Neuron (in vitro differentiated cells): ENCODE results near the gene KRTAP5-10.
"Not testable (repeated sequence)": the region's sequence is repeated elsewhere in the genome, so short reads cannot be mapped to it uniquely, and the experiment has no call there.

Source experiments
- H2AFZ ChIP-seq: one replicate; pipeline ENCODE4 v1.6.1; 2013; ENCODE audit warnings: low read depth, mild to moderate bottlenecking, inconsistent platforms, low read length, moderate library complexity
- H3K27me3 ChIP-seq: one replicate; pipeline ENCODE4 v1.6.1; 2013; ENCODE audit warnings: low read length; ENCODE audit not compliant: insufficient read depth
- H3K36me3 ChIP-seq: one replicate; pipeline ENCODE4 v1.6.1; 2013; ENCODE audit warnings: low read length; ENCODE audit not compliant: insufficient read depth
- H3K4me1 ChIP-seq: one replicate; pipeline ENCODE4 v1.6.1; 2013; ENCODE audit warnings: low read length; ENCODE audit not compliant: insufficient read depth
- H3K4me3 ChIP-seq: 2 replicates; pipeline ENCODE4 v1.5.1; 2013; ENCODE audit warnings: mild to moderate bottlenecking, low read length, moderate library complexity
- H3K9me3 ChIP-seq: one replicate; pipeline ENCODE4 v1.6.1; 2013; ENCODE audit warnings: low read length

KRTAP5-10 gene

DNA sequence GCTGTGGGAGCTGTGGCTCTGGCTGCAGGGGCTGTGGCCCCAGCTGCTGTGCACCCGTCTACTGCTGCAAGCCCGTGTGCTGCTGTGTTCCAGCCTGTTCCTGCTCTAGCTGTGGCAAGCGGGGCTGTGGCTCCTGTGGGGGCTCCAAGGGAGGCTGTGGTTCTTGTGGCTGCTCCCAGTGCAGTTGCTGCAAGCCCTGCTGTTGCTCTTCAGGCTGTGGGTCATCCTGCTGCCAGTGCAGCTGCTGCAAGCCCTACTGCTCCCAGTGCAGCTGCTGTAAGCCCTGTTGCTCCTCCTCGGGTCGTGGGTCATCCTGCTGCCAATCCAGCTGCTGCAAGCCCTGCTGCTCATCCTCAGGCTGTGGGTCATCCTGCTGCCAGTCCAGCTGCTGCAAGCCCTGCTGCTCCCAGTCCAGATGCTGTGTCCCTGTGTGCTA, 16.6 kb upstream of the KRTAP5-10 start:
- Histone ChIP-seq H2AFZ (no peak overlapping the region), H3K4me3 (no peak overlapping the region), H3K36me3 (no peaks in the 10 kb centered on the region), H3K27me3 (no peaks in the 10 kb centered on the region), H3K9me3 (no peaks in the 10 kb centered on the region), H3K4me1 (no peaks in the 10 kb centered on the region)

DNA sequence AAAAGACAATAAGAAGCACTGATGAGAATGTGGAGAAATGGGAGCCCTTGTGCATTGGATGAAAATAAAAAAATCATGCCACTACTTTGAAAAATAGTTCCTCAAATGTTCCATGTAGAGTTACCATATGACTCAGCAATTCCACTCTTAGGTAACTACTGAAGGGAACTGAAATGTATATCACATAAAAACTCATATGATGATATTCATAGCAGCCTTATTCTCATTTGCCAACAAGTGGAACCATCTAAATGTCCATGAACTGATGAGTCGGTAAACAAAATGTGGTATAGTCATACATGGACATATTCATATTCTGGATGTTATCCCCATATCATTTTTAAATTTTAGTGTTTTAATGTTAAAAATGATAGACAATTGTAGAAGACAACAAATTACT, 13.7 kb upstream of the KRTAP5-10 start:
- H3K9me3 ChIP-seq, result no peaks in the 10 kb centered on the region
- H3K4me3 ChIP-seq, result no peak overlapping the region
- no peaks in the 10 kb centered on the region for H3K4me1 ChIP-seq
- H3K36me3 ChIP-seq, result no peaks in the 10 kb centered on the region
- H3K27me3 ChIP-seq, result no peaks in the 10 kb centered on the region
- H2AFZ ChIP-seq, result no peak overlapping the region

DNA sequence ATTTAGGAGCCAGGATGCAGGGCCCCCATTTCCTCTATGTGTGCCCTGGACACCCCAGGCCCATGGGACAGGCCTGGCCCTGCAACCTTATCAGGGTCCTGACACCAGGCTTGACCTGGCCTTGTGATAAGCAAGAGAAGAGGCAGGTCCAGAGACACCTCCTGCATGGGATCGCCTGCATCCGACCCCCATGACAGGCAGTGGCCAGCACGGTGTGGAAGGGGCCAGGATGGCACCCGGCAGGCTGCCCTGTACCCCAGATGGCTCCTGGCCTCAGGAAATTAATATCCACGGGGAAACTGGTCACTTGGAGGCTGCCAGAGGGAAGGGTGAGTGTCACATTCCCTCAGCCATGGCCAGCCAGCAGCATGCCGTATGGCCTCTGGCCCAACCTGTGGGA, 10.4 kb upstream of the KRTAP5-10 start:
- H3K4me1 ChIP-seq, result no peaks in the 10 kb centered on the region
- H3K4me3 ChIP-seq, result no peak overlapping the region
- H3K9me3 ChIP-seq, result no peaks in the 10 kb centered on the region
- no peaks in the 10 kb centered on the region for H3K36me3 ChIP-seq
- no peaks in the 10 kb centered on the region for H3K27me3 ChIP-seq
- H2AFZ ChIP-seq, result no peak overlapping the region

- Histone ChIP-seq H3K9me3 (no peaks in the 10 kb centered on the region), H2AFZ (no peak overlapping the region), H3K4me3 (no peak overlapping the region), H3K27me3 (no peaks in the 10 kb centered on the region), H3K4me1 (no peaks in the 10 kb centered on the region), H3K36me3 (no peaks in the 10 kb centered on the region)
These were observed 9.9 kb upstream of the KRTAP5-10 start for GRCh38 chr11:71555508-71555907.

GRCh38 chr11:71556018-71556417, 9.3 kb upstream of the KRTAP5-10 start:
- no peak overlapping the region for H3K4me3 ChIP-seq
- H3K27me3 ChIP-seq, result no peaks in the 10 kb centered on the region
- no peaks in the 10 kb centered on the region for H3K36me3 ChIP-seq
- H3K9me3 ChIP-seq, result no peaks in the 10 kb centered on the region
- H3K4me1 ChIP-seq, result no peaks in the 10 kb centered on the region
- no peak overlapping the region for H2AFZ ChIP-seq

DNA sequence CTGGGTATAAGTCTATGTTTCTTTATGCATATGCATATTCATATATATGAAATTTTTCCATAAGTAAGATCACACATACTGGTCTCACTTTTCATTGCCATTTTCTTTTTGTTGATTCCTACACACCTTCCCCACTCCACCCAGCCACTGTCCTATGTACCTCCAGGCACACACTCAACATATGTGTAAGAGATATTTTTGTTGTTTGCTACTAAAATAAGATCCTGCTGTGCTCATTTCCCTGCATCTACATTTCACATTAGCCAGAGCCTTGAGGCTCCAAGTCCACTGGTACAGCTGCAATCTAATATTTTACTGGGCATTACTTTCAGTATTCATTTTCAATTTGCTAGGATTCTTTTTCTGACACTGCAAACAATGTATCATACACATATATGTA, 8.1 kb upstream of the KRTAP5-10 start:
- no peaks in the 10 kb centered on the region for H3K27me3 ChIP-seq
- H3K9me3 ChIP-seq, result no peaks in the 10 kb centered on the region
- H2AFZ ChIP-seq, result no peak overlapping the region
- no peaks in the 10 kb centered on the region for H3K36me3 ChIP-seq
- no peaks in the 10 kb centered on the region for H3K4me1 ChIP-seq
- no peak overlapping the region for H3K4me3 ChIP-seq

- Histone ChIP-seq H2AFZ (no peak overlapping the region), H3K27me3 (no peaks in the 10 kb centered on the region), H3K4me3 (no peak overlapping the region), H3K36me3 (no peaks in the 10 kb centered on the region), H3K4me1 (no peaks in the 10 kb centered on the region), H3K9me3 (no peaks in the 10 kb centered on the region)
These were observed 6.4 kb upstream of the KRTAP5-10 start for GRCh38 chr11:71558996-71559395.

DNA sequence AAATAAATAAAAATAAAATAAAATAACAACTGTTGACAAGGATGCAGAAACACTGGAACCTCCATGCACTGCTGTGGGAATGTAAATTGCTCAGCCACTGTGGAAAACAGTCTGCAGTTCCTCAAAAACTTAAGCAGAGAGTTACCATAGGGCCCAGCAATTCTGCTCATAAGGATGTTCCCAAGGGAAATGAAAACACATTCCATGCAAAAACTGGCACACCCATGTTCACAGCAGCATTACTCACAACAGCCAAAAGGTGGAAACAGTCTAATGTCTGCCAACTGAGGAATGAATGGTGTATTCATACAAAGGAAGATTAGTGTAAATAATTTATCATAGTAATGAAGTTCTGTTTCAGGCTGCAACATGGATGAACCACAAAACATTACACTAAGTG, 3.2 kb upstream of the KRTAP5-10 start:
- H3K36me3 ChIP-seq, result no peaks in the 10 kb centered on the region
- H2AFZ ChIP-seq, result no peak overlapping the region
- no peaks in the 10 kb centered on the region for H3K27me3 ChIP-seq
- H3K4me1 ChIP-seq, result no peaks in the 10 kb centered on the region
- H3K9me3 ChIP-seq, result no peaks in the 10 kb centered on the region
- no peak overlapping the region for H3K4me3 ChIP-seq

DNA sequence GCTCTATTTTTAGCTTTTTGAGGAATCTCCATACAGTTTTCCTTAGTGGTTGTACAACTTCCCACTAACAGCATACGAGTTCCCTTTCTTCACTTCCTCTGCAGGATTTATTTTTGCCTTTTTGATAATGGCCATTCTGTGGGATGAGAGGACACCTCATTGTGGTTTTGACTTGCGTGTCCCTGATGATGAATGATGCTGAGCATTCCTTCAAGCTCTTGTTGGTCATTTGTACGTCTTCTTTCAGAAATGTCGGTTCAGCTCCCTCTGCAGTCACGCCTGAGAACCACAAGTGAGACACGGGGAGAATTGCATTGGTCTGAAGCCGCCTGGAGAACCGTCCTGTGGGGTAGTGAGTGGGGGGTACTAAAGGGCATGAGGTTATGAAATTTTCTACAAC, 2.0 kb upstream of the KRTAP5-10 start:
- Histone ChIP-seq H3K4me3 (no peak overlapping the region), H3K4me1 (no peaks in the 10 kb centered on the region), H2AFZ (no peak overlapping the region), H3K36me3 (no peaks in the 10 kb centered on the region), H3K9me3 (no peaks in the 10 kb centered on the region), H3K27me3 (no peaks in the 10 kb centered on the region)

DNA sequence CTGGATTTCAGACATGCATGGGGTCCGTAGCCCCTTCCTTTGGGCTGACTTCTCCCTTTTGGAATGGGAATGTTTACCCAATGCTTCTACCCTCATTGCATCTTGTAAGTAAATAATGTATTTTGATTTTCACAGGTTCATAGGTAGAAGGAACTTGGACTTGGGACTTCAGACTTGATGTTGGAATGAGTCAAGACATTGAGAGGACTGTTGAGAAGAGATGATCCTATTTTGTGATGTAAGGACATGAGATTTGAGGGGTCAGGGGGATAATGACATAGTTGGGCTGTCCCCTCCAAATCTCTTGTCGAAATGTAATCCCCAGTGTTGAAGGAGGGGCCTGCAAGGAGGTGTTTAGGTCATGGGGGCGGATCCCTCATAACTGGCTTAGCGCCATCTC, 933 bp upstream of the KRTAP5-10 start:
- Histone ChIP-seq H3K4me1 (no peaks in the 10 kb centered on the region), H3K27me3 (no peaks in the 10 kb centered on the region), H3K9me3 (no peaks in the 10 kb centered on the region), H3K4me3 (no peak overlapping the region), H3K36me3 (no peaks in the 10 kb centered on the region), H2AFZ (no peak overlapping the region)

DNA sequence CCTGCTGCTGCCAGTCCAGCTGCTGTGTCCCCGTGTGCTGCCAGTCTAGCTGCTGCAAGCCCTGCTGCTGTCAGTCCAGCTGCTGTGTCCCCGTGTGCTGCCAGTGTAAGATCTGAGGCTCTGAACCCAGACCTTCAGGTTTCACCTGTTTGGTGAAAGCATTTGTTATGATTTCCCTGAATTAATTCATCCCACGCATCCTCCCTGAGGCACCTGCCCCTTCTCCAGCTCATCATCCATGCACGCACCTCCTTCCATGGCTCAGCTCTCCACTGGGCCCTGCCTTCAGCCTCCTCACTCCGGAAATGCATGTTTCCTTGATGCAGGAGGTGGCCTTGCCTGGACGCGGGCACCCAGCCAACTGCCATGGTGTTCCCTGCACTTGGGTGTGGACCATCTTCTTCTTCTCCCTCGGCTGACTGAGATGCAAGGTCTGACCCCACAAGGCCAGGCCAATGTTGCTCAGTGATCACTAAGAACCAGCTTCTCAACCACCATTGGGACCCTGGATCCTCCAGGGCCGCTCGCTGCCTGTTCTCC, 788 bp downstream of the KRTAP5-10 start:
- H3K4me3 ChIP-seq, result no peak overlapping the region

DNA sequence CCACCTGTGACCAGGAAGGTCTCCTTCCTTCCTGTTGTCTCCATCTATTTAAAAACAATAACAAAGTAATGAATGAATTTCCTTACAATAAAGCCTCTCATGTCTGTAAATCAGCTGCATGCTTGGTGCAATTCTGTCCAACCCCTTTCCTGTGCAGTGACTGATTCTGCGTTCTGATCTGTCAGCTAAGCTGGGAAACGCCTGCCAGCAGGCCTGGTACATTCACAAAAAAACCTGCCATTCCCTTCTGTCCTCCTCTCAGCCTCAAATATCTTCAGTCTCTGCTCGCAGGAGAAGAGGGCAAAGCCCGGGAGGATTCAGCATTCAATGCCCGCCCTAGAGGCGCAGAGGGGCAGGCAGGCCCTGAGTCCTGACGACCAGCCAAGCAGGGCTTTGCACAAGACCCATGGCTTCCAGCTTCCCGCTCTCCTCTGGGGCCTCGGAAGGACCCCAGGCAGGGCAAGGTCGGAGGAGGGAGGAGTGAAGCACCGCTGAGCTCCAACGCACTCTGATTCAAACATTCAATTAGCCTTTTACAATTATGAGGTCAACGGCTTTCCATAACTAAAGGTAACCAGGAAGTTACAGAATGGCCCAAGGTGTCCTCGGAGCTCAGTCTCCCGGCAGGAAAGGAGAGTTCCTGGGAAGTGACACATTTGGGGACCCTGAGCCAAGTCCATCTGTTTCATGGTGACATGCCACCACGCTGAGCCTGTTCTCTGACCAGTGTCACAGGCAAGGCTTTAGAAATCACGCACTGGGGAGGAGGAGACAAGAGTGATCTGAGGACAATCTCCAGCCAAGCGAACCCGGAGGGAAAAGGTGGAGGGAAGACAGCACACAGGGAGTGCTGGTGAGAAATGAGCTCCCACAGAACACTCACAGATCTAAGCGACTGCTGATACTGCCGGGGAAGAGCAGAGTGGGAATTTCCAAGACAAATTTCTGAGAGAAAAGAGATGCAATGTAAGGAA, 1.6 kb downstream of the KRTAP5-10 start:
- not testable (repeated sequence) for H3K36me3 ChIP-seq, H3K9me3 ChIP-seq, H2AFZ ChIP-seq, H3K4me1 ChIP-seq, H3K4me3 ChIP-seq, H3K27me3 ChIP-seq

More for the DNA sequence above, 788 bp downstream of the KRTAP5-10 start:
- Histone ChIP-seq H3K27me3 (no peaks in the 10 kb centered on the region), H3K4me1 (no peaks in the 10 kb centered on the region), H3K9me3 (no peaks in the 10 kb centered on the region), H3K36me3 (no peaks in the 10 kb centered on the region), H2AFZ (no peak overlapping the region)

- not testable (repeated sequence) for H3K4me3 ChIP-seq, H3K4me1 ChIP-seq, H3K27me3 ChIP-seq, H2AFZ ChIP-seq, H3K36me3 ChIP-seq, H3K9me3 ChIP-seq
These were observed 2.3 kb downstream of the KRTAP5-10 start for GRCh38 chr11:71567633-71568032.
